ENCODE results near the gene GATAD2A.
A peak's percentile ranks its signal among the peaks of the same experiment; 100 is the strongest.

Gene GATAD2A

GRCh38 chr19:19549804-19550464 is 144.5 kb downstream of the GATAD2A start:
- DNase-seq = no peak

- DNase-seq = no peak
These were observed 145.0 kb downstream of the GATAD2A start for GRCh38 chr19:19550485-19550929.

GRCh38 chr19:19550972-19551852 is 145.7 kb downstream of the GATAD2A start:
- DNase-seq = no peak

- no peak for DNase-seq
These were observed 146.3 kb downstream of the GATAD2A start for GRCh38 chr19:19551853-19552192.

- DNase-seq = peak; percentile 56
These were observed 147.3 kb downstream of the GATAD2A start for GRCh38 chr19:19552798-19553197.

GRCh38 chr19:19553670-19554069 is 148.2 kb downstream of the GATAD2A start:
- no peak for DNase-seq

GRCh38 chr19:19554074-19555023 is 148.9 kb downstream of the GATAD2A start:
- DNase-seq = peak; percentile 79

GRCh38 chr19:19558055-19558454 is 152.6 kb downstream of the GATAD2A start:
- DNase-seq = no peak
